BJ (cell line): ENCODE data around the gene ZCCHC24. TPM values are rescaled to one million over a fixed set of nuclear protein-coding genes. Genes with fewer than 3 reads are reported as not detected.

Experiments used
- CTCF ChIA-PET: fragments of 350-600 bp; formaldehyde crosslinking; extraction: SDS; loops from one replicate; lab custom pipeline; 2021; ENCODE audit warnings: antibody characterized with exemption, inconsistent platforms; lab: Yijun Ruan, JAX
- POLR2A ChIA-PET: fragments of 300-600 bp; sonication (Branson Sonifier 250); formaldehyde crosslinking; extraction: SDS; loops from one replicate; lab custom pipeline; 2021; ENCODE audit warnings: antibody characterized with exemption; lab: Charles Lee
- DNase-seq: peaks from one replicate; pipeline ENCODE4 v3.0.0-alpha.2; 2011; ENCODE audit warnings: low read depth
- H3K27me3 ChIP-seq: 2 replicates; pipeline ENCODE4 v1.6.0; 2011; ENCODE audit warnings: low read length; ENCODE audit not compliant: control insufficient read depth, insufficient read depth
- H3K36me3 ChIP-seq: 2 replicates; pipeline ENCODE4 v1.5.1; 2011; ENCODE audit warnings: low read length; ENCODE audit not compliant: control insufficient read depth, insufficient read depth
- H3K4me3 ChIP-seq: 2 replicates; pipeline ENCODE4 v1.5.1; 2011; ENCODE audit warnings: low read depth, mild to moderate bottlenecking, control low read depth, low read length
- CTCF ChIP-seq: IDR thresholded peaks from 2 replicates; pipeline ENCODE4 v1.5.1; 2011; ENCODE audit warnings: low read depth, mild to moderate bottlenecking, control low read depth, inconsistent platforms, low read length, moderate library complexity; ENCODE audit not compliant: insufficient read depth
- polyA plus RNA-seq: library from polyadenylated mRNA; depleted of rRNA; stranded (reverse); fragments of >200 nt; gene quantifications from 2 replicates; pipeline ENCODE4 v1.2.3, GENCODE V29; 2011

ZCCHC24 gene
- polyA plus RNA-seq, 1 experiment, result 49.1 TPM

- CTCF ChIA-PET, result interaction anchor here (1.1 to 6.6 kb wide), 3 partner anchors 16 to 46 kb away, joined by 3 to 28 read pairs (median 3); no protein-coding TSS in a partner anchor
- Histone ChIP-seq H3K4me3 (no peak overlapping the region), H3K36me3 (no peaks in the 10 kb centered on the region), H3K27me3 (no peaks in the 10 kb centered on the region)
- POLR2A ChIA-PET, result no interaction called here
- no peak for TF ChIP-seq CTCF
- no peak for DNase-seq
These were observed 45.1 kb upstream of the ZCCHC24 start for GRCh38 chr10:79490400-79491142.

DNA sequence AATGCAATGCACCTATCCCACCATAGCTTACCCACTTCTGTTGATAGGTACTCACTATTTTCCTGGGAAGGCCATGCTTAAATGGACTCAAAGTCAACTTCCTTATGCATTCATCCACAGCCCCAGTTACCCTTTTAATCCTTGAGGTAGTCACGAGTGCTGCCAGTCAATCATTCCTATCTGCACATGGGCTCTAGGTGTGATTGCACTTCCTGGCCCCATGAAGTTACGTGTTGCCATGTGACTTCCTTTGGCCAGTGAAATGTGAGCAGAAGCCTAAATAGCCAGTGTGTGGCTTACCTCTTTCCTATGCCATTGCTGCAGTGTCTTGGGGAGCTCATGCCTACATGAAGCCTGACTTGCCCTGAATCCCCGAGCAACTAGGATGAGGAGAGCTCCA, 43.4 kb upstream of the ZCCHC24 start:
- ChIA-PET POLR2A (interaction anchor here (0.6 kb wide), 1 partner anchor 28 kb away, joined by 3 read pairs; no protein-coding TSS in a partner anchor), CTCF (interaction anchor here (0.7 to 6.6 kb wide), 5 partner anchors 13 to 114 kb away, joined by 3 to 36 read pairs (median 5); no protein-coding TSS in a partner anchor)
- TF ChIP-seq CTCF, result no peak
- Histone ChIP-seq H3K4me3 (no peak overlapping the region), H3K36me3 (no peaks in the 10 kb centered on the region), H3K27me3 (no peaks in the 10 kb centered on the region)
- no peak for DNase-seq

- Histone ChIP-seq H3K4me3 (no peak overlapping the region), H3K36me3 (no peaks in the 10 kb centered on the region), H3K27me3 (no peaks in the 10 kb centered on the region)
- TF ChIP-seq CTCF, result no peak
- ChIA-PET POLR2A (interaction anchor here (0.6 kb wide), 1 partner anchor 29 kb away, joined by 3 read pairs; no protein-coding TSS in a partner anchor), CTCF (interaction anchor here (0.7 to 6.6 kb wide), 9 partner anchors 9 to 114 kb away, joined by 3 to 36 read pairs (median 4); no protein-coding TSS in a partner anchor)
- peak; percentile 77 for DNase-seq
These were observed 42.9 kb upstream of the ZCCHC24 start for GRCh38 chr10:79488336-79488735.

DNA sequence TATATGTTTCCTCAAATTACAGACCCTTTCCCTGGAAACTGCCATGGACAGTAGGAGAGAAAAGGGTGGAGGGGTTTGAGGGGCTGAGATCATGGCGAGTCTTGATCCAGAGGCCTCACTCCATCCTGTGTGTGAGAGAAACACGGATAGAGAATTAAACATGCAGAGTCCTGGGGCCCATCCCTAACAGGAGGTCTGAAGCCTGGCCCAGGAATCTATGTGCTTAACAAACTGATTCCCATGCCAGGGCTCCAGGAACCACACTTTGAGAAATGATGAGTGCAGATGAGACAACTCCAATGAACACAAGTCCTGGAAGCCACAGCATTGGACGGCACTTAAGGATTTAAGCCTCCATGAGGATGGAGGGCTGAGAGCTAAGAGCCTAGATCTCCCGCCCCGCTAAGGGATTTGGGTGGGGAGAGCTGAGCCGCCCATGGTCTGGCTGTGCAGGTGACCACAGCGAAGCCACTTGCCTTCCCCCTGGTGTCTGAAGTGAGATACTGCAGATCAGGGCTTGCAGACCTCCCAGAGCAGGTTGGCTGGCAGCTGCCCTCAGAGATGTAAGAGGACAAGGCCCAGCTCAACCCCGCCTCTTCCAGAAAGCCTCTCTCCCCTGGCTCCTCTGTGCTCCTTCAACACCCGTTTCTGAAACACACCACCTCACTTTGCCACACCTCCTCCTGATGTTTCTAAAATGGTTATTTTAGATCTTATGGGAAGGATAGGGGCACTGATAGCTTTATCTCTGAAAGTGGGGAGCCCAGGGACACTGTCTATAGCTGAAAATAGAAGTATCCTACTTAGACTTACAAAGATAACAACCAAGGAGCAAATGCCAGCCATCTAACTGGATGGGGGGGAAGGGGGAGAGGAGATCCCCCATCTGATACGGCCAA, 42.1 kb upstream of the ZCCHC24 start:
- CTCF ChIA-PET, result interaction anchor here (0.7 to 6.6 kb wide), 10 partner anchors 10 to 113 kb away, joined by 3 to 36 read pairs (median 4); no protein-coding TSS in a partner anchor
- peak; percentile 65 for TF ChIP-seq CTCF
- H3K4me3 ChIP-seq, result no peak overlapping the region

More for the DNA sequence above, 42.1 kb upstream of the ZCCHC24 start:
- POLR2A ChIA-PET, result no interaction called here
- DNase-seq, result no peak
- Histone ChIP-seq H3K27me3 (no peaks in the 10 kb centered on the region), H3K36me3 (no peaks in the 10 kb centered on the region)
